HepG2 (cell line): ENCODE data around the gene TLCD1. TPM values are rescaled to one million over a fixed set of nuclear protein-coding genes. Genes with fewer than 3 reads are reported as not detected.

Source experiments
- CAMTA2 ChIP-seq: sonication (generic); formaldehyde crosslinking; IDR thresholded peaks from 2 replicates; pipeline ENCODE4 v1.4.0; 2020; ENCODE audit warnings: mild to moderate bottlenecking, missing genetic modification reagents, borderline replicate concordance
- CREM ChIP-seq, 2 experiments: sonication (generic) in 1 of 2; formaldehyde crosslinking in 1 of 2; IDR thresholded peaks; 2 replicates each; pipeline versions ENCODE4 v1.4.0 to v1.6.1; 2016 to 2020; ENCODE audit warnings: antibody characterized with exemption in 1 of 2, mild to moderate bottlenecking in 1 of 2, missing genetic modification reagents in 1 of 2
- GTF3A ChIP-seq: sonication (generic); formaldehyde crosslinking; conservative IDR thresholded peaks from 2 replicates; pipeline ENCODE4 v1.4.0; 2020; ENCODE audit warnings: mild to moderate bottlenecking, missing genetic modification reagents
- HOXA3 ChIP-seq: sonication (generic); formaldehyde crosslinking; IDR thresholded peaks from 2 replicates; pipeline ENCODE4 v1.5.0; 2020; ENCODE audit warnings: missing genetic modification reagents
- HOXA7 ChIP-seq: sonication (generic); formaldehyde crosslinking; IDR thresholded peaks from 2 replicates; pipeline ENCODE4 v1.8.1; 2022; ENCODE audit warnings: mild to moderate bottlenecking, missing genetic modification reagents, moderate library complexity
- MLXIP ChIP-seq: sonication (generic); formaldehyde crosslinking; IDR thresholded peaks from 2 replicates; pipeline ENCODE4 v1.9.0; 2021; ENCODE audit warnings: missing genetic modification reagents, borderline replicate concordance
- MZF1 ChIP-seq: sonication (generic); formaldehyde crosslinking; IDR thresholded peaks from 2 replicates; pipeline ENCODE4 v1.8.1; 2023; ENCODE audit warnings: mild to moderate bottlenecking, missing genetic modification reagents, borderline replicate concordance
- NFIB ChIP-seq: sonication (generic); formaldehyde crosslinking; IDR thresholded peaks from 2 replicates; pipeline ENCODE4 v1.9.0; 2021; ENCODE audit warnings: missing genetic modification reagents, mild to moderate bottlenecking, borderline replicate concordance
- PAF1 ChIP-seq: IDR thresholded peaks from 2 replicates; pipeline ENCODE4 v1.6.1; 2016; ENCODE audit warnings: missing genetic modification reagents, missing compliant biosample characterization
- POLR2AphosphoS5 ChIP-seq: IDR thresholded peaks from 2 replicates; pipeline ENCODE4 v1.6.1; 2012; ENCODE audit warnings: low read depth, low read length
- PPARG ChIP-seq: conservative IDR thresholded peaks from 2 replicates; pipeline ENCODE4 v1.6.1; 2016; ENCODE audit warnings: missing biosample characterization, missing genetic modification reagents
- RFX5 ChIP-seq: IDR thresholded peaks from 2 replicates; pipeline ENCODE4 v1.6.1; 2011; ENCODE audit warnings: low read depth, low read length, improper control_type of control experiment
- RFXANK ChIP-seq: IDR thresholded peaks from 2 replicates; pipeline ENCODE4 v1.6.1; 2016
- RFXAP ChIP-seq: sonication (generic); formaldehyde crosslinking; IDR thresholded peaks from 2 replicates; pipeline ENCODE4 v1.4.0; 2020; ENCODE audit warnings: missing genetic modification reagents, borderline replicate concordance
- SOX5 ChIP-seq: IDR thresholded peaks from 2 replicates; pipeline ENCODE4 v1.6.1; 2016; ENCODE audit warnings: borderline replicate concordance
- STAT6 ChIP-seq: sonication (generic); formaldehyde crosslinking; IDR thresholded peaks from 2 replicates; pipeline ENCODE4 v1.4.0; 2020; ENCODE audit warnings: missing genetic modification reagents, mild to moderate bottlenecking, borderline replicate concordance
- TBP ChIP-seq: sonication (generic); formaldehyde crosslinking; IDR thresholded peaks from 2 replicates; pipeline ENCODE4 v1.5.0; 2020; ENCODE audit warnings: missing genetic modification reagents
- ZBTB7A ChIP-seq: sonication (generic); formaldehyde crosslinking; IDR thresholded peaks from 2 replicates; pipeline ENCODE4 v1.8.0; 2022; ENCODE audit warnings: mild to moderate bottlenecking, missing genetic modification reagents
- ZBTB8A ChIP-seq: sonication (generic); formaldehyde crosslinking; IDR thresholded peaks from 2 replicates; pipeline ENCODE4 v1.4.0; 2020; ENCODE audit warnings: mild to moderate bottlenecking, low read depth, missing genetic modification reagents, borderline replicate concordance
- ZNF138 ChIP-seq: sonication (generic); formaldehyde crosslinking; IDR thresholded peaks from 2 replicates; pipeline ENCODE4 v1.5.0; 2020; ENCODE audit warnings: mild to moderate bottlenecking, low read depth, missing genetic modification reagents
- ZNF350 ChIP-seq: sonication (generic); formaldehyde crosslinking; IDR thresholded peaks from 2 replicates; pipeline ENCODE4 v1.4.0; 2020; ENCODE audit warnings: mild to moderate bottlenecking, low read depth, missing genetic modification reagents, borderline replicate concordance
- ZNF577 ChIP-seq: sonication (generic); formaldehyde crosslinking; IDR thresholded peaks from 2 replicates; pipeline ENCODE4 v1.4.0; 2020; ENCODE audit warnings: mild to moderate bottlenecking, low read depth, missing genetic modification reagents, borderline replicate concordance
- ZNF768 ChIP-seq: sonication (generic); formaldehyde crosslinking; IDR thresholded peaks from 2 replicates; pipeline ENCODE4 v1.4.0; 2020; ENCODE audit warnings: missing genetic modification reagents
- polyA plus RNA-seq, 8 experiments: library from polyadenylated mRNA; depleted of rRNA in 3 of 8; stranded (reverse) in 7 of 8; unstranded in 1 of 8; fragments of >200 nt; fragmentation: Illumina TruSeq in 4 of 8; extraction: Trizol in 4 of 8; gene quantifications; 2 replicates each; pipeline versions ENCODE4 v1.2.1 to v1.2.3, GENCODE V29; 2011 to 2016; ENCODE audit warnings: low read depth in 4 of 8, missing spikeins in 1 of 8, mixed read lengths in 1 of 8; ENCODE audit not compliant: insufficient read depth in 1 of 8
- total RNA-seq, 5 experiments: library from RNA; depleted of rRNA; stranded (reverse); fragments of >200 nt; fragmentation: Illumina TruSeq; extraction: Trizol; gene quantifications; 2 replicates each; pipeline ENCODE4 v1.2.3, GENCODE V29; 2016; ENCODE audit warnings: low read depth in 1 of 5
- TF ChIP-seq, protein P1 (sequence below): sonication (generic); formaldehyde crosslinking; IDR thresholded peaks from 2 replicates; pipeline ENCODE4 v1.9.0; 2022; ENCODE audit warnings: low read depth, missing genetic modification reagents

TLCD1 gene
- total and polyA plus RNA-seq, 2 of the 13 experiments (the other 11 are each of a cell fraction or from before 2014, with no cell fraction given) = 14.9 to 19.6 TPM

DNA sequence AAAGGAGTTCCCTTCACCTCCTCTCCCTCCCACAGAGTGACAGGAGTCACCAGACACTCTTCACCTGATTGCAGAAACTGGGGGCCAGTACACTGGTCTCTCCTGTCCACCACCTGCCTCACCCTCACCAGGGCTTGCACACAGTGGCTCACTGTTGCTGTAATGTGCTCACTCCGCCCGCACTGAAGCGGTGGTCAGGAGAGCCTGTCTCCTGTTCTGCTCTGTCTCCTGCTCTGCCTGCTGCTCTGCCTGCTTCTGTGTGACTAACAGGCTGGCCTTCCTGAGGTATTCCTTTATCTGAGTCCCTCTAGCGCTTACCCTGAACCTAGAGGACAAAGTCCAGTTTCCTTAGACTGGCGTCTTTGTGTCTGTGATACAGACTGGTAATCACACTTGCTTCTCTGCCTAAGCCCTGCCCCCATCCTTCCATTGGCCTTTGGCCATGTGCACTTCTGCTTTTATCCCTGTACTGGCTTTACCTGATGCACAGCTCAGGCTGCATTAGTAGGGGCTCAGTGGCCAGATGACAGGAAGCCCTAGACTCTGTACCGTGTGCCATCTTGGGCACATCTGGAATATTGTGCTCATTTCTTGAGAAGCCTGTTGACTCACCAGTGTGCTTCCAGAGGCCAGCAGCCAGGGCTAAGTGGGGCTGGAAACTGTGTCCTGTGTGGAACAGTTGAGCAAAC is 27.6 kb downstream of the TLCD1 start (continued):
- TF ChIP-seq RFX5 = no peak
- TF ChIP-seq ZNF138 (CRISPR knock-in tag) = no peak
- peak; percentile 71 for TF ChIP-seq ZNF768 (CRISPR knock-in tag)
- TF ChIP-seq PAF1 (CRISPR knock-in tag) = no peak
- TF ChIP-seq HOXA7 (CRISPR knock-in tag) = no peak
- no peak for TF ChIP-seq ZBTB8A
- no peak; the same call in 1 of the 2 replicates for TF ChIP-seq RFXAP (CRISPR knock-in tag)
- TF ChIP-seq HOXA3 = peak; percentile 88
- peak; percentile 83 for TF ChIP-seq ZNF350
- TF ChIP-seq POLR2AphosphoS5 = peak; percentile 84
- TF ChIP-seq CAMTA2 (CRISPR knock-in tag) = no peak
- no peak for TF ChIP-seq NFIB (CRISPR knock-in tag)
- TF ChIP-seq PPARG (CRISPR knock-in tag) = peak; percentile 89
- TF ChIP-seq MZF1 (CRISPR knock-in tag) = no peak
- no peak for TF ChIP-seq TBP
- no peak for TF ChIP-seq MLXIP
- TF ChIP-seq SOX5 (CRISPR knock-in tag) = peak; percentile 91
- no peak for TF ChIP-seq ZNF577 (CRISPR knock-in tag)
- TF ChIP-seq CREM (IDR thresholded peaks at IDR 0.05) = peak; percentile 58; the same call in 1 of the 2 replicates
- TF ChIP-seq CREM (CRISPR knock-in tag; IDR thresholded peaks at IDR 0.05) = no peak
- TF ChIP-seq GTF3A (CRISPR knock-in tag) = no peak
- no peak for TF ChIP-seq ZBTB7A (CRISPR knock-in tag)
- TF ChIP-seq, protein P1, sequence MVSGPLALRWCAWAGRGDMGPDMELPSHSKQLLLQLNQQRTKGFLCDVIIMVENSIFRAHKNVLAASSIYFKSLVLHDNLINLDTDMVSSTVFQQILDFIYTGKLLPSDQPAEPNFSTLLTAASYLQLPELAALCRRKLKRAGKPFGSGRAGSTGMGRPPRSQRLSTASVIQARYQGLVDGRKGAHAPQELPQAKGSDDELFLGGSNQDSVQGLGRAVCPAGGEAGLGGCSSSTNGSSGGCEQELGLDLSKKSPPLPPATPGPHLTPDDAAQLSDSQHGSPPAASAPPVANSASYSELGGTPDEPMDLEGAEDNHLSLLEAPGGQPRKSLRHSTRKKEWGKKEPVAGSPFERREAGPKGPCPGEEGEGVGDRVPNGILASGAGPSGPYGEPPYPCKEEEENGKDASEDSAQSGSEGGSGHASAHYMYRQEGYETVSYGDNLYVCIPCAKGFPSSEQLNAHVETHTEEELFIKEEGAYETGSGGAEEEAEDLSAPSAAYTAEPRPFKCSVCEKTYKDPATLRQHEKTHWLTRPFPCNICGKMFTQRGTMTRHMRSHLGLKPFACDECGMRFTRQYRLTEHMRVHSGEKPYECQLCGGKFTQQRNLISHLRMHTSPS (CRISPR knock-in tag) = peak; percentile 44; the same call in 1 of the 2 replicates
- TF ChIP-seq RFXANK = peak; percentile 53; the same call in 1 of the 2 replicates
- no peak; the same call in none of the 2 replicates for TF ChIP-seq STAT6 (CRISPR knock-in tag)
